Right lobe of liver (tissue), 6 donors: ENCODE data around the gene CACNG8. TPM values are rescaled to one million over a fixed set of nuclear protein-coding genes. Genes with fewer than 3 reads are reported as not detected.

Source experiments
- ATAC-seq, 4 donors: fragments of 200-7000 bp; cut with Tn5 transposase; one replicate each; pipeline ENCODE4 v1.9.1; 2020; ENCODE audit warnings: mild to moderate bottlenecking in 4 of 4, moderate library complexity in 4 of 4
- DNase-seq, 3 donors: peaks; one replicate each; pipeline ENCODE4 v3.0.0-alpha.2; 2020
- H3K27ac ChIP-seq, 3 donors: fragments of 200-600 bp; one replicate each; pipeline ENCODE4 v1.8.0; 2022
- H3K27me3 ChIP-seq, 2 donors: fragments of 200-600 bp; one replicate each; pipeline ENCODE4 v1.8.0; 2022
- H3K36me3 ChIP-seq, 4 donors: fragments of 200-600 bp; sonication (generic) in 1 of 4; one replicate each; pipeline versions ENCODE4 v1.5.1 to v1.8.0; 2017 to 2022; ENCODE audit warnings: control low read depth in 1 of 4
- H3K4me1 ChIP-seq, 4 donors: fragments of 200-600 bp; sonication (generic) in 1 of 4; one replicate each; pipeline versions ENCODE4 v1.5.1 to v1.8.0; 2017 to 2022; ENCODE audit warnings: control low read depth in 1 of 4
- H3K4me3 ChIP-seq, 3 donors: fragments of 200-600 bp; one replicate each; pipeline ENCODE4 v1.8.0; 2022
- H3K9me3 ChIP-seq, 4 donors: fragments of 200-600 bp; sonication (generic) in 1 of 4; one replicate each; pipeline versions ENCODE4 v1.5.1 to v1.8.0; 2017 to 2022; ENCODE audit warnings: control low read depth in 1 of 4
- POLR2A ChIP-seq: fragments of 450-650 bp; IDR thresholded peaks from one replicate; pipeline ENCODE4 v1.6.1; 2017; ENCODE audit warnings: antibody characterized with exemption, mild to moderate bottlenecking
- WGBS: methylation state at CpG from one replicate; pipeline ENCODE4 v1.1.6; 2018; ENCODE audit warnings: low coverage, low lambda C conversion rate; ENCODE audit not compliant: insufficient coverage; ENCODE audit errors: missing lambda C conversion rate; 5-methylcytosine and 5-hydroxymethylcytosine counted together
- intact Hi-C, 2 donors: fragments of 100-400 bp; cut with DNase I; formaldehyde crosslinking; loops; one replicate each; pipeline versions ENCODE4 v1.11.2 to v1.14.1; 2022
- long read RNA-seq: library from polyadenylated mRNA; unstranded; transcript quantifications from one replicate; pipeline ENCODE4 v2.0.0, GENCODE V29; 2019
- total RNA-seq, 6 experiments: library from RNA; depleted of rRNA in 2 of 6; stranded (reverse); fragments of >200 nt in 2 of 6; fragmentation: NEBNext Ultra II Directional in 3 of 6; extraction: Animal tissue kit (Norgen Biotek cat#: 25700) in 3 of 6; gene quantifications; one replicate each; pipeline versions ENCODE4 v1.1.0 to v1.2.4, GENCODE V29; 2016 to 2023
- TF ChIP-seq, protein P1 (sequence below), 4 donors: fragments of 200-600 bp in 3 of 4; fragments of 450-650 bp in 1 of 4; IDR thresholded peaks; one replicate each; pipeline versions ENCODE4 v1.5.1 to v1.8.0; 2016 to 2022; ENCODE audit warnings: antibody characterized with exemption in 4 of 4, mild to moderate bottlenecking in 2 of 4
- donor health status: DM: no; HTN: yes; CAD: no.
- donor health status: DM: no; HTN: no; CAD: no.
- donor health status: DM: no; HTN: no; CAD: no.
- donor health status: DM: no; HTN: yes; CAD: no.
- donor health status: DM: no; HTN: yes; CAD: no.

CACNG8 gene
- total RNA-seq, result under 1 TPM in 1 of 6 experiments, not detected in 5; 0.02 TPM
- long read RNA-seq, result 0 reads

DNA sequence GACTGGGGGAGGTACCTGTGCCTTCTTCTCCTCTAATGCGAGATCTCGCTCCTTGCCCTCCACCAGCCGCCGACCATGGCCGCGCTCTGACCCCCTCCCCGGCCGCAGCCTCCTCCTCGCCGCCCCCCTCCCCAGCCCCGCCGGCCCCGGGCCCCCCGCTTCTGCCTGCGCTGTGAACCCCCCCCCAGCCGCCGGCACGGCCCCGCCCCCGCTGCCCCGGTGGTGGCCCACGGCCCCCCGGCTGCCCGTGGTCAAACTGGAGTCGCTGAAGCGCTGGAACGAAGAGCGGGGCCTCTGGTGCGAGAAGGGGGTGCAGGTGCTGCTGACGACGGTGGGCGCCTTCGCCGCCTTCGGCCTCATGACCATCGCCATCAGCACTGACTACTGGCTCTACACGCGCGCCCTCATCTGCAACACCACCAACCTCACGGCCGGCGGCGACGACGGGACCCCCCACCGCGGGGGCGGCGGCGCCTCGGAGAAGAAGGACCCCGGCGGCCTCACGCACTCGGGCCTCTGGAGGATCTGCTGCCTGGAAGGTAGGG lies at the start of gene CACNG8:
TSS of gene CACNG8 (plus strand) at position 51 of the 545 bp plus-strand sequence.
- ATAC-seq (no peak), DNase-seq (peak in 1 of 3 donors; percentile 40)
- Histone ChIP-seq H3K27me3 (peaks cover 0 to 4% of the 10 kb centered on the region in 2 donors), H3K9me3 (no peaks in the 10 kb centered on the region), H3K4me1 (no peaks in the 10 kb centered on the region), H3K4me3 (no peak within 1 kb of the TSS), H3K27ac (no peak within 1 kb of the TSS), H3K36me3 (no peaks in the 10 kb centered on the region)
- no peak for TF ChIP-seq POLR2A
- TF ChIP-seq, protein P1, sequence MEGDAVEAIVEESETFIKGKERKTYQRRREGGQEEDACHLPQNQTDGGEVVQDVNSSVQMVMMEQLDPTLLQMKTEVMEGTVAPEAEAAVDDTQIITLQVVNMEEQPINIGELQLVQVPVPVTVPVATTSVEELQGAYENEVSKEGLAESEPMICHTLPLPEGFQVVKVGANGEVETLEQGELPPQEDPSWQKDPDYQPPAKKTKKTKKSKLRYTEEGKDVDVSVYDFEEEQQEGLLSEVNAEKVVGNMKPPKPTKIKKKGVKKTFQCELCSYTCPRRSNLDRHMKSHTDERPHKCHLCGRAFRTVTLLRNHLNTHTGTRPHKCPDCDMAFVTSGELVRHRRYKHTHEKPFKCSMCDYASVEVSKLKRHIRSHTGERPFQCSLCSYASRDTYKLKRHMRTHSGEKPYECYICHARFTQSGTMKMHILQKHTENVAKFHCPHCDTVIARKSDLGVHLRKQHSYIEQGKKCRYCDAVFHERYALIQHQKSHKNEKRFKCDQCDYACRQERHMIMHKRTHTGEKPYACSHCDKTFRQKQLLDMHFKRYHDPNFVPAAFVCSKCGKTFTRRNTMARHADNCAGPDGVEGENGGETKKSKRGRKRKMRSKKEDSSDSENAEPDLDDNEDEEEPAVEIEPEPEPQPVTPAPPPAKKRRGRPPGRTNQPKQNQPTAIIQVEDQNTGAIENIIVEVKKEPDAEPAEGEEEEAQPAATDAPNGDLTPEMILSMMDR (IDR thresholded peaks at IDR 0.05), result no peak
- intact Hi-C loops, result no loop called here
- 2% methylated on average over 15 of the region's 55 CpGs for WGBS

DNA sequence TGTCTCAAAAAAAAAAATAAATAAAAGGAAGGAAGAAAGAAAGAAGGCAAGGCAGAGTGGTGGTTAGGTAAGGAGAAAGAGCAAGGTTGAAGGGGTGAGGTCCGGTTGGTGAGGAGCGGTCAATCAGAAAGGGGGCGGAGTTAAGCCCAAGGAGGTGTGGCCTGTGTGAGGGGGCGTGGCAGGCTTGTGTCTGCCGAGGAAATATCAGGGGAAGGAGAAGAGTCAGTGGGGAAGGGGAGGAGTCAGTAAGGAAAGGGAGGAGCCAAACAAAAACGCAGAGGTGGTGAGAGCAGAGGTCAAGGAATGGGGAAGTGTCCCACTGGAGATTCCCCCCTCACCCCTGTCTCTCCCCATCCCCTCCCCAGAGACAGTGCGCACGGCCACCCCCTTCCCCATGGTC lies 47.7 kb upstream of the CACNG8 start:
- ATAC-seq (no peak), DNase-seq (no peak)
- no peaks in the 10 kb centered on the region for H3K4me1 ChIP-seq
- no peaks in the 10 kb centered on the region for H3K36me3 ChIP-seq
- H3K27me3 ChIP-seq, result peaks cover 0 to 2% of the 10 kb centered on the region in 2 donors
- no peaks in the 10 kb centered on the region for H3K9me3 ChIP-seq
- intact Hi-C loops, result loop anchor here in 1 of 2 donors (10.0 kb wide), 1 partner anchor 100 kb away; no protein-coding TSS in a partner anchor
- no peak overlapping the region for H3K4me3 ChIP-seq
- WGBS, result 41% methylated on average over 8 of the region's 8 CpGs
- TF ChIP-seq POLR2A, result no peak
- TF ChIP-seq, protein P1 (IDR thresholded peaks at IDR 0.05), result no peak
- no peak overlapping the region for H3K27ac ChIP-seq

DNA sequence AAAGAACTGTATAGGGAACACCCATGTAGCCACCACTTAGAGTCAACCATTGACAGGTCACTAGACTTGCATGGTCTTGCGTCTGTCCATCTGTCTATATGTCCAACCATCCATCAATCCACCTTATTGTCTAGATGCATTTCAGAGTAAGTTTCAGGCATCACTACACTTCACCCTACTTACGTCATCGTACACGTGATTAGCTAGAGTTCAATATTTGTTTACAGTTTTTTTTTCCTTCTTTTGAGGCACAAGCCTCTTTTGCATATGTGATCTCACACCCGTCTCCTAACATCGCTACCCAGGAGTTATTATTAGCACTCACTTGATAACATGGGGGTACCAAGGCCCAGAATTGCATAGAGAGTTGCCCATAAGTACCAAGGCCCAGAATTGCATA lies 46.7 kb upstream of the CACNG8 start:
- no peak overlapping the region for H3K27ac ChIP-seq
- no peaks in the 10 kb centered on the region for H3K36me3 ChIP-seq
- 43% methylated on average over 6 of the region's 6 CpGs for WGBS
- no peaks in the 10 kb centered on the region for H3K9me3 ChIP-seq
- intact Hi-C loops, result loop anchor here in 1 of 2 donors (10.0 kb wide), 1 partner anchor 99 kb away; no protein-coding TSS in a partner anchor
- DNase-seq (no peak), ATAC-seq (no peak)
- H3K4me1 ChIP-seq, result no peaks in the 10 kb centered on the region
- TF ChIP-seq, protein P1 (IDR thresholded peaks at IDR 0.05), result no peak
- no peak for TF ChIP-seq POLR2A
- no peaks in the 10 kb centered on the region for H3K27me3 ChIP-seq
- no peak overlapping the region for H3K4me3 ChIP-seq

DNA sequence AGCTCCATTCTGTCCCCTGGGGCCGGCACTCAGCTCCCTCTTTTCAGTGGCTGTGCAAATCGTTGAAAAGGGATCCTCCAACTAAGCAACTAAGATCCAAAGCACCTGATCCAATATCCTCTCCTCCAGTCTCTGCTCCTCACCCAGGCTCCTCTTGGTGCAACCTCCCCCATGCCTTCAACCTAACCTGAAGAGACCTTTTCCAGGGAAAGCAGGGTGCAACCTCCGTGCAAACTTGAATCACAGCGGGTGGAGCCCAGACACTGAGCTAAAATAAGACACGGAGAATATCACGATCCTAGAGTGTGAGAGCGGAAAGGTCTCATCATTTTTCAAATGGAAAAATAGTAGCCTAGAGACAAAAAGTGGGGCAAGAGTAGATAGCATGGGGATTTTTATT lies 45.4 kb upstream of the CACNG8 start:
- Histone ChIP-seq H3K27me3 (no peaks in the 10 kb centered on the region), H3K4me1 (no peaks in the 10 kb centered on the region), H3K36me3 (no peaks in the 10 kb centered on the region), H3K9me3 (no peaks in the 10 kb centered on the region), H3K27ac (no peak overlapping the region), H3K4me3 (no peak overlapping the region)
- no peak for ATAC-seq
- TF ChIP-seq POLR2A, result no peak
- TF ChIP-seq, protein P1 (IDR thresholded peaks at IDR 0.05), result no peak
- no peak for DNase-seq
- WGBS, result 60% methylated on average over 7 of the region's 7 CpGs
- intact Hi-C loops, result loop anchor here in 1 of 2 donors (10.0 kb wide), 1 partner anchor 97 kb away; no protein-coding TSS in a partner anchor
